GM18505 (cell line): Measurements from ENCODE around the gene BACH2.
"Not testable (repeated sequence)": the region's sequence is repeated elsewhere in the genome, so short reads cannot be mapped to it uniquely, and the experiment has no call there.

Source experiments
- ATAC-seq: cut with Tn5 transposase; IDR thresholded peaks from one replicate; pipeline ENCODE4 v1.9.1; 2021; ENCODE audit not compliant: unreplicated experiment
- POLR2A ChIP-seq: IDR thresholded peaks from 4 replicates; pipeline ENCODE4 v1.6.1; 2011; ENCODE audit warnings: borderline replicate concordance; ENCODE audit not compliant: insufficient read depth, insufficient read length; ENCODE audit errors: extremely low read depth

The BACH2 gene

DNA sequence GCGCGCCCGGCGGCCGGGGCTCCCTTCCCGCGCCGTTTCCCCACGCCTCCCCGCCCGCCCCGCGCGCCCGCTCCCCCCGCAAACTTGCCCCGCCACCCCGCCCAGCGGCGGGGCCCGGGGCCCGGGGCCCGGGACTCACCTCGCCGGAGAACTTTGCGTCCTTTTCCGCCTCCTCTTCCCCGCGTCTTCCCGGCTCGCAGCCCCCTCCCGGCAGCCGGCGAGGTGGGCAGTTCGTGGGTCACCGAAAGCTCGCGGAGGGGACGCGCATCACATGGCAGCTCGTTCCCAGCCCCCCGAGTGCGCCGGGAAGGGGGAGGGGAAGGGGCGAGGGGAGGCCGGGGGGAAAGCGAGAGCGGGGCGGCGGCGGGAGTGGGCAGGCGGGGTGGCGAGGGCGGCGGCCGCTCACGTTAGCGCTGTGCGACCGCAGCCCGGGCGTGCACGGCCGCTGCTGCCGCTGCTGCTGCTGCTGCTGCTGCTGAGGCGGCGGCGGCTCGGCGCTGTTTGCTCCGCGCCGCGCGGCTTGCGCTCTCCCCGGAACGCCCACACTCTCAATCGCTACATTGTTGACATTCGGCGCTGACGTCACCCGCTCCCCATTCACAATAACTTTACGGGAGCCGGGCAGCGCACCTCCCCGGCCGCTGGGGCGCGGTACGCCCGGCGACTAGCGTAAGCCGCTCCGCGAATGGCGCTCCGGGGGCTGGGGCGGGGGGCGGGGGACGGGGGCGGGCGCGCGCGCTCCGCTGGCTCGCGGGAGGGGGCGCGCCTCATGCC, at the start of gene BACH2:
Gene BACH2 (minus strand): TSS at position 503 of the 774 bp plus-strand sequence. CDS start 287,999 bp downstream, outside the sequence.
- no peak for TF ChIP-seq POLR2A

GRCh38 chr6:90343576-90343975, 46.9 kb upstream of the BACH2 start:
- ATAC-seq: no peak
- TF ChIP-seq POLR2A: no peak

More for the DNA sequence above, at the start of gene BACH2:
- peak; percentile 76 for ATAC-seq

DNA sequence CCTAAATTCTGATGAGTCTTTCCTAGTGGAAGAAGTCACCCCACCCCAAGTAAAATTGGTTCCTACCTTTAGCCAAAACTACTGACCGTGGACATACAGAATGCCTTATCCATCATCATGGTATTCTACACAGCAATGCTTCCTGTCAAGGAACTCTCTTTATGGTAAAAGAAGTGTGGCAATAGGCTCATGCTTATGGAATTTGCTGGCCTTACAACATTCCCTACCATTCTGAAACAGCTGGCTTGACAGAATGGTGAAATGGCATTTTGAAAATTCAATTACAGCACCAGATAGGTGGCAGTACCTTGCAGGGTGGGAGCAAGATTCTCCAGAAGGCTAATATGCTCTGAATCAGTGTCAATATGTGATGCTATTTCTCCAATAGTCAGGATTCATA, 41.8 kb upstream of the BACH2 start:
- no peak for TF ChIP-seq POLR2A
- no peak for ATAC-seq

DNA sequence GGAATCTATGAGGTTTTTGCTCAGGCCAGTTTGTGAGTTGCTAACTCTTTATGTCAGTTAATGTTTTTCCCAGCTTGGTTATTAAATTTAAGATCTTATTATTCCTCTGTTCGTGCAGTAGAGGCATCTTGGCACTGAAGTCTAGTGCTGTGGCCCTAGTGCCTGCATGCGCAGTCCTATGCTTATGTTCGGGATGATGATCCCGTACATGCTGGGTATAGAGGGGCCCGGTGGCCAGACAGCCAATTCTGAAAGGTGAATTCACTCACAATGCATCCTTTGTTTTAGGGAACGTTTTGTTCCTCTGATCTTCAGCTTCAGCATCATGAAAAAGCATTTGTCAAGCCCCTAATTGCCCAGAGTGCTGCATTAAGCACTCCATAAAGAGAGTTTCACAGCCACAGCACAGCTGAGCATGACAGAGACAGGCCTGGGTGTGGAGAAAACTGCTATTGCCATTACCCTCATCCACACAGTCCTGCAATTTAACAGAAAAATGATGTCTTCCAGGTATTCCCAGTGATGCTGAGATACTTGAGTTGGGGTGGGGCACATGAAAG, 39.8 kb upstream of the BACH2 start:
- no peak for TF ChIP-seq POLR2A
- no peak for ATAC-seq

DNA sequence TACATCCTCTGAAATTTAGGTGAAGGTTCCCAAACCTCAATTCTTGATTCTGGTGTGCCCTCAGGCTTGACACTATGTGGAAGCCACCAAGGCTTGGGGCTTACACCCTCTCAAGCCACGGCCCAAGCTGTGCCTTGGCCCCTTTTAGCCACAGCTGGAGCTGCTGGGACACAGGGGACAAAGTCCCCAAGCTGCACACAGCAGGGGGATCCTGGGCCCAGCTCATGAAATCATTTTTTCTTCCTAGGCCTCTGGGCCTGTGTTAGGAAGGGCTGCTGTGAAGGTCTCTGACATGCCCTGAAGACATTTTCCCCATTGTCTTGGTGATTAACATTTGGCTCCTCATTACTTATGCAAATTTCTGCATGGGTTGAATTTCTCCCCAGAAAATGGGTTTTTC, 37.3 kb upstream of the BACH2 start:
- ATAC-seq: no peak
- no peak for TF ChIP-seq POLR2A

DNA sequence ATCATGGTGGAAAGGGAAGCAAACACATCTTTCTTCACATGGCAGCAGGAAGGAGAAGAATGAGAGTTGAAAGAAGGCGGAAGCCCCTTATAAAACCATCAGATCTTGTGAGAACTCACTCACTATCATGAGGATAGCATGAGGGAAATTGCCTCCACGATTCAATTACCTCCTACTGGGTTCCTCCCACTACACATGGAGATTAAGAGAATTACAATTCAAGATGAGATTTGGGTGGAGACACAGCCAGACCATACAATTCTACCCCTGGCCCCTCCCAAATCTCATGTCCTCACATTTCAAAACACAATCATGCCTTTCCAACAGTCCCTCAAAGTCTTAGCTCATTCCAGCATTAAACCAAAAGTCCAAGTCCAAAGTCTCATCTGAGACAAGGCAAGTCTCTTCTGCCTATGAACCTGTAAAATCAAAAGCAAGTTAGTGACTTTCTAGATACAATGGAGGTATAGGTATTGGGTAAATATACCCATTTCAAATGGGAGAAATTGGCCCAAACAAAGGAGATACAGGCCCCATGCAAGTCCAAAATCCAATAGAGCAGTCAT, 36.4 kb upstream of the BACH2 start:
- not testable (repeated sequence) for ATAC-seq

- TF ChIP-seq POLR2A: no peak
- no peak for ATAC-seq
Measured at GRCh38 chr6:90329386-90330077, 32.9 kb upstream of the BACH2 start.

GRCh38 chr6:90328004-90328403, 31.4 kb upstream of the BACH2 start:
- ATAC-seq: no peak
- no peak for TF ChIP-seq POLR2A

DNA sequence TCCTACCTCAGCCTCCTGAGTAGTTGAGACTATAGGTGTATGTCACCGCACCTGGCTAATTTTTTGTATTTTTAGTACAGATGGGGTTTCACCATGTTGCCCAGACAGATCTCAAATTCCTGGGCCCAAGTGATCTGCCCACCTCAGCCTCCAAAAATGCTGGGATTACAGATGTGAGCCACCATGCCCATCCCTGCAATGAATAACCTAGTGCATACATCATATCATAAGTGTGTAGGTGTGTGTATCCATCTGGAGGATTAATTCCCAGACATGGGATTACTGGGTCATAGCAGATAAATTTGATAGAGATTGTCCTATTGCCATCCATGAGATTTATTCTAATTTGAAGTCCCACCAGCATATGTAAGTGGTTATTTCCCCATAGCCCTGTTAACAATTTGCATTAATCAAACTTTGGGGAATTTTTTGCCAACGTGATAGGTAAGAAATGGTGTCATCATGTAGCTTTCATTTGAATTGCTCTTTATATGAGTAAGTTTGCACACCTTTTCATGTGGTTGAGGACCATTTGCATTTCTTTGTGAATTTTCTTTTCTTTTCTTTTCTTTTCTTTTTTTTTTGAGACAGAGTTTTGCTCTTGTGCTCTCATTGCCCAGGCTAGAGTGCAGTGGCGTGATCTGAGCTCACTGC, 29.9 kb upstream of the BACH2 start:
- no peak for ATAC-seq
- no peak for TF ChIP-seq POLR2A

DNA sequence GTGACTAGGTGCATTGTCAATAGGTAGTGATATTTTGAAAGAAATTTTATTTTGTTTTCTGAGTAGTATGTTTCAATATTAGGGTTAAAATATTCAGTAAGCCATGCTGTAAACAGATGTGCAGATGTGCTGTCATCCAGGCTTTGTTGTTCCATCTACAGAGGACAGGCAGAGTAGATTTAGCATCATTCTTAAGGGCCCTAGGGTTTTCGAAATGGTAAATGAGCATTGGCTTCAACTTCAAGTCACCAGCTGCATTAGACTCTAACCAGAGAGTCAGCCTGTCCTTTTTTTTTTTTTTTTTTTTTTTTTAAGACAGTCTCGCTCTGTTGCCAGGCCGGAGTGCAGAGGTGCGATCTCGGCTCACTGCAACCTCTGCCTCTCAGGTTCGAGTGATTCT, 27.1 kb upstream of the BACH2 start:
- no peak for TF ChIP-seq POLR2A
- ATAC-seq: no peak

DNA sequence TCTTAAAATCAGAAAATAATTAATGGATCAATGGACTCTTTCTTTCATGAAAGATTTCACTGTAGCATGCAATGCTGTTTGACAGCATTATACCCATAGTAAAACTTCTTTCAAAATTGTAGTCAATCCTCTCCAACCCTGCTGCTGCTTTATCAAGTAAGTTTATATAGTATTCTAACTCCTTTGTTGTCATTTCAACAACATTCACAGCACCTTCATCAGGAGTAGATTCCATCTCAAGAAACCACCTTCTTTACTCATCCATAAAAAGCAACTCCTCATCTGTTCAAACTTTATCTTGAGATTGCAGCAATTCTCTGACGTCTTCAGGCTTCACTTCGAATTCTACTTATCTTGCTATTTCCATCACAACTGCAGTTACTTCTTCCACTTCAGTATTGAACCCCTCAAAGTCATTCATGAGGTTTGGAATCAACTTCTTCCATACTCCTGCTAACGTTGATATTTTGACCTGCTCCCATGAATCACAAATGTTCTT, 26.4 kb upstream of the BACH2 start:
- ATAC-seq: no peak
- TF ChIP-seq POLR2A: no peak

DNA sequence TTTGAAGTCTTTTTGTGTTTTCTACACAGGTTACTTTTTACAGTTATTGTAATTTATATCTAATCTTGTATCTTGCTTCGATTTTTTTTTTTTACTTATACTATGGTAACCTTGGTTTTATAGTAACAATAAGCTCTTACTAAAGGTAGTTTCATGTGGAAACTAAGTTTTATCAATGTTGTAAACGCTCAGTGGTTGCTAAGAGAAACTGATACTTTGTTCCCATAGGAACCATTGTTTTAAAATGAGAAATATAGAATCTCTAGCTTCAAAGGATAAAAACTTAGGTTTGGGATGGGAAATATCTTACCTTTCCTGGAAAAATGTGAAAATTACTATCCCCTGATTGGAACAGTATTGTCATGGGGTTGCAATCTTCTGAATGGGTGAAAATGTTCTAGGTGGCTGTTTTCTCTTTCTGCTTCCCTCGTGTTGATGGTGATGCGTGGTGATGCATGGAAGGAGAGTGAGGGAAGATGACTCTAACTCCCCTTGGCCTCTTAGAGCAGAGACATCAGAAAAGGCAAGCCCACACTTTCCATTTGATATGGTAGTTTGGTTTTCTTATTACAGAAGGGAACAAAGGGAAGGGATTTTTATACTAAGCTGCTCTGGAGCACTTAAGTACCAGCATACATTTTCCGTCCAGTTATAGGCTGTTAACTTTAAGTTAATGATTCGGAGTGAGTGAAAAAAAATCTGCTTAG, 23.5 kb upstream of the BACH2 start:
- ATAC-seq: no peak
- no peak for TF ChIP-seq POLR2A
